ENCODE measurements around the gene THAP11.

- TF ChIP-seq CTCF (IDR thresholded peaks at IDR 0.05; ENCODE audit: low read depth, low read length) (no peak), MYC (IDR thresholded peaks at IDR 0.05; ENCODE audit: low read depth, low read length) (no peak), POLR2A (IDR thresholded peaks at IDR 0.05; ENCODE audit: extremely low read depth, insufficient read length) (no peak)
Observed at GRCh38 chr16:67877064-67877463, 34.9 kb downstream of the THAP11 start.

Data from NB4 (cell line).